A549 (cell line): ENCODE results near the gene CA11. TPM values are rescaled to one million over a fixed set of nuclear protein-coding genes. Genes with fewer than 3 reads are reported as not detected.
A peak's percentile ranks its signal among the peaks of the same experiment; 100 is the strongest.

Experiments used
- ATAC-seq, 2 experiments: fragments of 200-7000 bp in 1 of 2; fragments of >200 bp in 1 of 2; cut with Nextera tagmentation in 1 of 2; cut with Tn5 transposase in 1 of 2; 3 replicates each; pipeline versions ENCODE4 v1.8.0 to v1.9.1; 2018 to 2020; ENCODE audit warnings: mild to moderate bottlenecking in 1 of 2, moderate library complexity in 1 of 2
- CTCF ChIA-PET: fragments of 300-600 bp; sonication (Branson Sonifier 250); formaldehyde crosslinking; extraction: SDS; loops from one replicate; lab custom pipeline; 2021; ENCODE audit warnings: antibody characterized with exemption, inconsistent platforms; lab: Yijun Ruan, JAX
- POLR2A ChIA-PET: fragments of 350-600 bp; formaldehyde crosslinking; extraction: SDS; loops from one replicate; lab custom pipeline; 2021; ENCODE audit warnings: antibody characterized with exemption, inconsistent platforms; lab: Yijun Ruan, JAX
- DNase-seq, 2 experiments: peaks; one replicate each; pipeline versions ENCODE4 v3.0.0 to v3.0.0-alpha.2; 2011 to 2016; ENCODE audit warnings: low read depth in 1 of 2, low spot score in 1 of 2
- FAIRE-seq: peaks from 2 replicates; lab custom pipeline; 2011; peaks lifted over from hg19 to GRCh38; lab: Jason Lieb, UNC
- H3K27ac ChIP-seq, 2 experiments: fragments of >200 bp; sonication (Bioruptor Twin); formaldehyde crosslinking; 3 replicates each; pipeline ENCODE4 v1.5.1; 2016 to 2017
- H3K4me1 ChIP-seq: fragments of >200 bp; sonication (Bioruptor Twin); formaldehyde crosslinking; 3 replicates; pipeline ENCODE4 v1.6.1; 2016
- H3K4me2 ChIP-seq: fragments of >200 bp; sonication (Bioruptor Twin); formaldehyde crosslinking; 3 replicates; pipeline ENCODE4 v1.6.1; 2016
- H3K4me3 ChIP-seq: fragments of >200 bp; sonication (Bioruptor Twin); formaldehyde crosslinking; 3 replicates; pipeline ENCODE4 v1.5.1; 2016
- H3K9me3 ChIP-seq: fragments of >200 bp; sonication (Bioruptor Twin); formaldehyde crosslinking; 3 replicates; pipeline ENCODE4 v1.6.1; 2016
- CEBPB ChIP-seq, 2 experiments: fragments of >200 bp in 1 of 2; sonication (Bioruptor Twin) in 1 of 2; formaldehyde crosslinking in 1 of 2; IDR thresholded peaks; 2 replicates each; pipeline ENCODE4 v1.6.1; 2012 to 2016
- CHD2 ChIP-seq: fragments of 150-350 bp; IDR thresholded peaks from 2 replicates; pipeline ENCODE4 v1.6.1; 2014; ENCODE audit warnings: low read length; ENCODE audit not compliant: partially characterized antibody
- FOSB ChIP-seq: fragments of 250-450 bp; sonication (Bioruptor Pico); IDR thresholded peaks from 2 replicates; pipeline ENCODE4 v1.5.0; 2020; ENCODE audit warnings: mild to moderate bottlenecking, moderate library complexity
- FOSL2 ChIP-seq, 2 experiments: fragments of 450-650 bp in 1 of 2; fragments of >200 bp in 1 of 2; sonication (Bioruptor Twin) in 1 of 2; formaldehyde crosslinking; IDR thresholded peaks; 2 replicates each; pipeline versions ENCODE4 v1.5.0 to v1.6.1; 2016 to 2020; ENCODE audit warnings: mild to moderate bottlenecking in 1 of 2, moderate library complexity in 1 of 2
- FOXS1 ChIP-seq: fragments of 250-450 bp; sonication (Bioruptor Pico); IDR thresholded peaks from 2 replicates; pipeline ENCODE4 v1.5.0; 2020; ENCODE audit warnings: mild to moderate bottlenecking, moderate library complexity
- HOXA7 ChIP-seq: fragments of 250-450 bp; sonication (Bioruptor Pico); IDR thresholded peaks from 2 replicates; pipeline ENCODE4 v1.5.0; 2020; ENCODE audit warnings: mild to moderate bottlenecking, moderate library complexity
- KDM5A ChIP-seq: fragments of 200-600 bp; sonication (generic); IDR thresholded peaks from 2 replicates; pipeline ENCODE4 v1.6.1; 2016; ENCODE audit warnings: antibody characterized with exemption, mild to moderate bottlenecking
- MAFK ChIP-seq: fragments of 450-650 bp; IDR thresholded peaks from 2 replicates; pipeline ENCODE4 v1.6.1; 2014; ENCODE audit not compliant: partially characterized antibody
- MAZ ChIP-seq: fragments of 150-350 bp; IDR thresholded peaks from 2 replicates; pipeline ENCODE4 v1.6.1; 2014; ENCODE audit warnings: antibody characterized with exemption, low read depth, low read length, borderline replicate concordance
- POLR2AphosphoS2 ChIP-seq: conservative IDR thresholded peaks from 2 replicates; pipeline ENCODE4 v1.6.1; 2012; ENCODE audit warnings: low read length, improper control_type of control experiment, inconsistent platforms
- RARB ChIP-seq: fragments of 250-450 bp; sonication (Bioruptor Pico); IDR thresholded peaks from 2 replicates; pipeline ENCODE4 v1.8.0; 2021; ENCODE audit warnings: mild to moderate bottlenecking, moderate library complexity
- TFCP2L1 ChIP-seq: fragments of 250-450 bp; sonication (Bioruptor Pico); IDR thresholded peaks from 2 replicates; pipeline ENCODE4 v1.5.0; 2021; ENCODE audit warnings: mild to moderate bottlenecking
- TP53 ChIP-seq: fragments of 250-450 bp; sonication (Bioruptor Pico); IDR thresholded peaks from 2 replicates; pipeline ENCODE4 v1.5.0; 2021; ENCODE audit warnings: mild to moderate bottlenecking, moderate library complexity
- ZNF302 ChIP-seq: fragments of 250-450 bp; sonication (Bioruptor Pico); IDR thresholded peaks from 2 replicates; pipeline ENCODE4 v1.9.0; 2021; ENCODE audit warnings: inconsistent platforms, mild to moderate bottlenecking, moderate library complexity
- WGBS: methylation state at CpG from one replicate; pipeline ENCODE4 v1.1.6; 2017; ENCODE audit errors: missing lambda C conversion rate; 5-methylcytosine and 5-hydroxymethylcytosine counted together
- polyA plus RNA-seq, 4 experiments: library from polyadenylated mRNA; depleted of rRNA in 3 of 4; stranded (reverse); fragments of >200 nt; fragmentation: RNase III in 1 of 4; extraction: RNeasy Plus Mini Kit Qiagen cat#74134 plus additional on column Dnase treatment in 1 of 4; gene quantifications; 2 replicates in 3 of 4; 3 replicates in 1 of 4; pipeline ENCODE4 v1.2.3, GENCODE V29; 2011 to 2017
- TF ChIP-seq, protein P1 (sequence below): IDR thresholded peaks from 2 replicates; pipeline ENCODE4 v1.6.1; 2012; ENCODE audit warnings: low read depth, borderline replicate concordance

Gene CA11
- polyA plus RNA-seq, 2 of the 4 experiments (the other 2 are of a cell fraction): 9.8 to 21.0 TPM

DNA sequence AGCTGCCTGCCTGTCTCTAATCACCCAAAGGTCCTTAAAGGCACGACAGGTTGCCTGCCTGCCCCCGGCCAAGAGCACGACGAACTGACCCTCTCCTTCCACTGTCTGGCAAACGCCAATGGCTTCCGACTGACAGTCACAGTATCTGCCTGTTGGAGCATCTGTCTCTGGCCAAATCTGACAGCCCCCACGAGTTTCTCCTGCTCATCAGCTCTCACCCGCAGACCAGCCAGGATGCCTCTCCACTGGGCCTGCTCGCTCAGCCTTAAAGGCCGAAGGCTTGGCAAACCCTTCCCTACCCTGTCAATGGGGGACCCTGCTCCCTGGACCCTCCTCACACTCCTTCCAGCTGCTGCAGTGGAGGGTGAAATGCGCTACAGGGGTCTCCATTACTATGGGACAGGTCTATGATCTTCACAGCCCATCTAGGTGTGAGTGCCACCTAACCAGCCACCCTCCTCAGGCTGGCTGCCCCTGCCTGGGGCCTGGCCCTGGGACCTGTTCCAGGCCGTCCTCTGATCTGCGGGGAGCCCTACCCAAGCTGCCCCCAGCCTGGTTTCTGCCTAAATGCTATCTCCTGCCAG, 32.0 kb downstream of the CA11 start:
- peaks cover 41% of the 10 kb centered on the region for H3K4me1 ChIP-seq
- H3K4me3 ChIP-seq: no peak overlapping the region
- DNase-seq: no peak
- ATAC-seq: peak; percentile 28 to 36
- FAIRE-seq: no peak
- H3K4me2 ChIP-seq: no peak overlapping the region
- no peaks in the 10 kb centered on the region for H3K9me3 ChIP-seq
- 84% methylated on average over 13 of the region's 13 CpGs for WGBS
- ChIA-PET POLR2A (interaction anchor here (0.5 to 0.9 kb wide), 4 partner anchors 9 to 748 kb away, joined by 3 read pairs; partner anchors contain the start of gene TEAD2), CTCF (interaction anchor here (0.9 to 18.9 kb wide), 5 partner anchors 10 to 300 kb away, joined by 3 to 396 read pairs (median 3); partner anchors contain the start of gene KDELR1)
- peak overlapping the region in 1 of 2 experiments; percentile 90; a peak in 3 of 6 replicates for H3K27ac ChIP-seq
- TF ChIP-seq, protein P1, sequence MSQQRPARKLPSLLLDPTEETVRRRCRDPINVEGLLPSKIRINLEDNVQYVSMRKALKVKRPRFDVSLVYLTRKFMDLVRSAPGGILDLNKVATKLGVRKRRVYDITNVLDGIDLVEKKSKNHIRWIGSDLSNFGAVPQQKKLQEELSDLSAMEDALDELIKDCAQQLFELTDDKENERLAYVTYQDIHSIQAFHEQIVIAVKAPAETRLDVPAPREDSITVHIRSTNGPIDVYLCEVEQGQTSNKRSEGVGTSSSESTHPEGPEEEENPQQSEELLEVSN: 0 out of 2 replicates have a peak, but pooled peaks have one; percentile 3
- TF ChIP-seq TFCP2L1 (CRISPR knock-in tag) (peak; percentile 90), CHD2 (peak; percentile 11), HOXA7 (CRISPR knock-in tag) (peak; percentile 84), TP53 (CRISPR knock-in tag) (peak; percentile 74; the same call in 1 of the 2 replicates), MAZ (no peak), KDM5A (no peak), ZNF302 (CRISPR knock-in tag) (no peak), RARB (CRISPR knock-in tag) (peak; percentile 49; the same call in 1 of the 2 replicates), FOXS1 (CRISPR knock-in tag) (no peak), FOSB (CRISPR knock-in tag) (peak; percentile 76)

DNA sequence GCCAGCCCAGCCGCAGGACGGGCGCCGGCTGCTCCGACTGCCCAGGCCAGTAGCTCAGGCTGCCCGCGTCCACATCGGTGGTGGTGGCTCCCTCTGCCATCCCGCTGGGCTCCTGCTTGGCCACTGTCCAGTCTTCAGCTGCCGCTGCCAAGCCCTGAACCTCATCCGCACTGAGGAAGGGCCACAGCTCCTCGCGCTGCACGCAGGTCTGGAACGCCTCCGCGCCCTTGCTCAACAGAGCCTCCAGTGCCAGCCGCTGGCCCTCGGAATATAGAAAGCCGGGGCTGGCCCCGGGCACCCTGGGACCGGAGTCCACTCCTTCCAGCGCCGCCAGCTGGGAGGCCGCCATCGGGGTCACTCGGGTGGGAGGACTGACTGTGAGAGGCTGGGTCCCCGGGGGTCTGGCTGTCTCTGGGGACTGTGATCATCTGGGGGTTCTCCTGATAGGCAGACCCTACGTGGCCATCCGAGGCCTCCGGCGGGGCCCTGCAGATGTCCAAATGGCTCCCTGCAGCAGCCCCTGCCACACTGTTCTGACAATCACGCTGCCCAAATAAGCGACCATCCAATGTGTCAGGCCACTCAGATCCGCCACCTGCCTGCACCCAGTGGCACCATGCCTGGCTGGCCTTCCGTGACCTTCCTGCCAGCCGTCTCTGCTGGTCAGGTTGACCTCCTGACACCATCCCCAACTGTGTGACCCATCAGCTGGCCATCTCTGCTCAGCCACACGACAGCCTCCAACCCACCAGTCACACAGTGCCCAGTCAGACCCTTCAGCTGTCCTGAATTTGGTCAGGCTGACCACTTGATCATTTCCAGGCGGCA, 32.7 kb downstream of the CA11 start:
- no peak overlapping the region for H3K4me3 ChIP-seq
- no peak overlapping the region for H3K4me2 ChIP-seq
- peak; percentile 19 for ATAC-seq
- peak overlapping the region in 1 of 2 experiments; percentile 90; a peak in 2 of 6 replicates for H3K27ac ChIP-seq
- no peak for DNase-seq
- H3K9me3 ChIP-seq: no peaks in the 10 kb centered on the region
- POLR2A ChIA-PET: no interaction called here
- peaks cover 42% of the 10 kb centered on the region for H3K4me1 ChIP-seq
- FAIRE-seq: no peak
- CTCF ChIA-PET: interaction anchor here (0.9 to 18.9 kb wide), 4 partner anchors 11 to 299 kb away, joined by 3 to 396 read pairs (median 4); partner anchors contain the start of gene KDELR1
- 85% methylated on average over 39 of the region's 39 CpGs for WGBS
- peak; percentile 28 for TF ChIP-seq POLR2AphosphoS2
- TF ChIP-seq FOXS1 (CRISPR knock-in tag): no peak

DNA sequence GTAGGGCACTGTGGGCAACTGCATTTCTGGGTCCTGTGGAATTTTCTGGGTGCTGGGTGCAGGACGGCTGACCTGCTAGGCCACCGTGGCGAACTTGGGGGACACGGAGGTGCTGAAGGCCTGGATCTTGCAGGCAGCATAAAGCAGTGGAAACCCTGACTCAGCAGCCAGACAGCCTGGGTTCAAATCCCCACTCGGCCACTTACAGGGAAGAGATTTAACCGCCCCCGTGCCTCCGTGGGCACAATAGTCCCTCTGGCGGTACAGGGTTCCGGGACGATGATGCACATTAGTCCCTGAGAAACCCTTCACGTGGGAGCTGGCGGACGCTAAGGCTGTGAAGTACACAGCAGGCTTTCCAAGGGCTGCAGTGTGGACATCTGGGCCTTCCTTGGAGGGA, 34.1 kb downstream of the CA11 start:
- no peak for FAIRE-seq
- ChIA-PET POLR2A (no interaction called here), CTCF (interaction anchor here (1.4 to 18.9 kb wide), 4 partner anchors 10 to 123 kb away, joined by 3 to 396 read pairs (median 44); no protein-coding TSS in a partner anchor)
- Histone ChIP-seq H3K4me1 (peaks cover 32% of the 10 kb centered on the region), H3K9me3 (no peaks in the 10 kb centered on the region), H3K4me3 (no peak overlapping the region), H3K4me2 (no peak overlapping the region), H3K27ac (no peak overlapping the region)
- 92% methylated on average over 14 of the region's 14 CpGs for whole genome bisulfite sequencing
- ATAC-seq: no peak
- DNase-seq: no peak
- TF ChIP-seq MAFK: peak; percentile 82
- TF ChIP-seq CEBPB (IDR thresholded peaks at IDR 0.05): no peak

DNA sequence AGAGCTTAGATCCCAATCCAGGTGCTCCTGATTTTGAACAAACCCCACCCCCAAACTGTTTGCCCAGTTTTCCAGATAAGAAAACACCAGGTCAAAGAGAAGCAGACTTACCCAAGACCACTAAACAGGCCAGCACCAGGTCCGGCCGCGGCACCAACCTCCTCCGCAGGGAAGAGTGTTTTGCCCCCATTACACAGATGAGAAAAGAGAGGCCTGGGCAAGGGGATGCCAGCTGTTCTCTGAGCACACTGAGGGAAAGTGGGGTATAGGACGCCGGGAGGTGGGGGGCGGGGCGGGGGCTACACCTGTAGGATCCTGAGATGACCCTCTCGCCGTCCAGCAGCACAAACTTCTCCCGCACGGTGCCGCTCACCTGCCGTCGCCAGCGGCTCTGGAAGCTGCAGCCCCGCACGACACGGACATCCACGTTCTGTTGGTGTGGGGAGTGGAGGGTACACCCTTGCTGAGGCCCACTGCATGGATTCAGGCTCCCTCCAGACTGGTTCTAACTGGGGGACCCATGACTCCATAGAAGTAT, 36.3 kb downstream of the CA11 start:
- Histone ChIP-seq H3K4me1 (peaks cover 10% of the 10 kb centered on the region), H3K4me2 (no peak overlapping the region; the same call in 2 of the 3 replicates), H3K27ac (peak overlapping the region in 1 of 2 experiments; percentile 78; a peak in 2 of 6 replicates), H3K4me3 (no peak overlapping the region), H3K9me3 (no peaks in the 10 kb centered on the region)
- DNase-seq: no peak
- ChIA-PET CTCF (interaction anchor here (0.7 to 18.9 kb wide), 40 partner anchors 9 to 647 kb away, joined by 3 to 396 read pairs (median 5); partner anchors contain the start of genes GRIN2D, GRWD1, KDELR1 and RPL18), POLR2A (interaction anchor here (1.2 to 4.0 kb wide), 3 partner anchors 8 to 246 kb away, joined by 6 to 70 read pairs (median 12); partner anchors contain the start of genes RPL18, SPHK2 and TMEM143)
- 96% methylated on average over 16 of the region's 20 CpGs for WGBS
- TF ChIP-seq FOSL2 (IDR thresholded peaks at IDR 0.05) (no peak), FOSL2 (CRISPR knock-in tag; IDR thresholded peaks at IDR 0.05) (no peak)
- ATAC-seq: no peak
- FAIRE-seq: no peak
